ENCODE data around the gene CCNL2. TPM values are rescaled to one million over a fixed set of nuclear protein-coding genes. Genes with fewer than 3 reads are reported as not detected.

CCNL2 gene
- total and polyA plus RNA-seq, 2 of the 13 experiments (the other 11 are each of a cell fraction or from before 2014, with no cell fraction given): 105 to 340 TPM

DNA sequence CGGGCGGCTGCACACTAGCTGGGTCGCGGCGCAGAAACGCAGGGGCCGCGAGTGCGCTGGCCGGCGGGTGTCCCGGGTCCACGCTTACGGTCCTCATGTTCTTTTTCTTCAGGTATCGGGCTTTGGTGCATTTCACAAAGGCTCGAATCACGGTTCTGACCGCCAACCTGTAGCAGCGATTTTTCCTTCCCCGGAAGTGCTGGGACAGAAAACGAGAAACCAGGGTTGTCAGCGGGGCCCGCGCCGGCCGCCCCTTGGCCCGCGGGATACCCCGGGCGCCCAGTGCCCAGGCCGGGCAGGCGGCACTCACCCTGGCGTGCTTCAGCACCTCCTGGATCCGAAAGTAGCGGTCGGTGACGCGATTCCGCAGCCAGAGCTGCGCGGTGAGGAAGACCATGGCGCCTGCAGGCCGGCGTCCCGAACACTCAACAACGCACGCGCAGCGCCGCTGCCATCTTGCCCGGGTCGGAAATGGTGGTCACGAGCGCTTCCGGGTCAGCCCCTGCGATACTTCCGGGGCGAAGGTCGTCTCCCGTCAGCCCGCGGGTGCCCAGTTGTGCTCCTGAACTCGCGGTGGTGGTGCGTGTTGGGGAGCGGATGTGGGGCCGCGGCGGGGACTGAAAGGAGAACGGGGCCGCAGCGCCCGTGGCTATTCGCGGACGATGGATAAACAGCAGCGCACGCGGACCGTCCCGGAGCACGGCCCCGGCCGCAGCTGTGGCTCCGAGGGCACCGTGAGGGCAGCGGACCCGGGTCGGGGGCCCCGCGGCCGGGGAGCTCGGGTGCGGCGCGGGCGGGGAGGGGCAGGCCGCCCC lies 7.9 kb upstream of the CCNL2 start, which contains the start of gene MRPL20 (continued):
- no peak; the same call in 1 of the 2 replicates for TF ChIP-seq ZNF460 (CRISPR knock-in tag; IDR thresholded peaks at IDR 0.05; ENCODE audit: borderline replicate concordance)
- TF ChIP-seq ZNF777 (CRISPR knock-in tag; IDR thresholded peaks at IDR 0.05): no peak
- TF ChIP-seq ZNF383 (CRISPR knock-in tag; IDR thresholded peaks at IDR 0.05; ENCODE audit: borderline replicate concordance): 0 out of 2 replicates have a peak, but pooled peaks have one; percentile 68
- TF ChIP-seq ZBTB21 (CRISPR knock-in tag; IDR thresholded peaks at IDR 0.05): peak; percentile 69
- peak; percentile 28; the same call in 1 of the 2 replicates for TF ChIP-seq ZNF34 (CRISPR knock-in tag; IDR thresholded peaks at IDR 0.05; ENCODE audit: borderline replicate concordance)
- TF ChIP-seq ZMAT3 (CRISPR knock-in tag; conservative IDR thresholded peaks at IDR 0.05): peak; percentile 79
- TF ChIP-seq TOE1 (CRISPR knock-in tag; IDR thresholded peaks at IDR 0.05): peak; percentile 51; the same call in 1 of the 2 replicates
- no peak for TF ChIP-seq CBX2 (IDR thresholded peaks at IDR 0.05; ENCODE audit: low read depth, low read length)
- TF ChIP-seq CBX2 (CRISPR knock-in tag; IDR thresholded peaks at IDR 0.05; ENCODE audit: low read depth): 0 out of 2 replicates have a peak, but pooled peaks have one; percentile 65
- TF ChIP-seq ZNF547 (CRISPR knock-in tag; IDR thresholded peaks at IDR 0.05): peak; percentile 85; the same call in 1 of the 2 replicates
- TF ChIP-seq RAD51 (IDR thresholded peaks at IDR 0.05; ENCODE audit: borderline replicate concordance): no peak
- no peak for TF ChIP-seq NFIC (IDR thresholded peaks at IDR 0.05; ENCODE audit: low read length)
- no peak for TF ChIP-seq ZNF569 (CRISPR knock-in tag; IDR thresholded peaks at IDR 0.05; ENCODE audit: borderline replicate concordance)
- TF ChIP-seq SP2 (CRISPR knock-in tag; IDR thresholded peaks at IDR 0.05): peak; percentile 71
- TF ChIP-seq, protein P1, sequence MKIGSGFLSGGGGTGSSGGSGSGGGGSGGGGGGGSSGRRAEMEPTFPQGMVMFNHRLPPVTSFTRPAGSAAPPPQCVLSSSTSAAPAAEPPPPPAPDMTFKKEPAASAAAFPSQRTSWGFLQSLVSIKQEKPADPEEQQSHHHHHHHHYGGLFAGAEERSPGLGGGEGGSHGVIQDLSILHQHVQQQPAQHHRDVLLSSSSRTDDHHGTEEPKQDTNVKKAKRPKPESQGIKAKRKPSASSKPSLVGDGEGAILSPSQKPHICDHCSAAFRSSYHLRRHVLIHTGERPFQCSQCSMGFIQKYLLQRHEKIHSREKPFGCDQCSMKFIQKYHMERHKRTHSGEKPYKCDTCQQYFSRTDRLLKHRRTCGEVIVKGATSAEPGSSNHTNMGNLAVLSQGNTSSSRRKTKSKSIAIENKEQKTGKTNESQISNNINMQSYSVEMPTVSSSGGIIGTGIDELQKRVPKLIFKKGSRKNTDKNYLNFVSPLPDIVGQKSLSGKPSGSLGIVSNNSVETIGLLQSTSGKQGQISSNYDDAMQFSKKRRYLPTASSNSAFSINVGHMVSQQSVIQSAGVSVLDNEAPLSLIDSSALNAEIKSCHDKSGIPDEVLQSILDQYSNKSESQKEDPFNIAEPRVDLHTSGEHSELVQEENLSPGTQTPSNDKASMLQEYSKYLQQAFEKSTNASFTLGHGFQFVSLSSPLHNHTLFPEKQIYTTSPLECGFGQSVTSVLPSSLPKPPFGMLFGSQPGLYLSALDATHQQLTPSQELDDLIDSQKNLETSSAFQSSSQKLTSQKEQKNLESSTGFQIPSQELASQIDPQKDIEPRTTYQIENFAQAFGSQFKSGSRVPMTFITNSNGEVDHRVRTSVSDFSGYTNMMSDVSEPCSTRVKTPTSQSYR (CRISPR knock-in tag; IDR thresholded peaks at IDR 0.05; ENCODE audit: borderline replicate concordance): no peak; the same call in 1 of the 2 replicates
- no peak for TF ChIP-seq ZNF382 (CRISPR knock-in tag; IDR thresholded peaks at IDR 0.05; ENCODE audit: borderline replicate concordance)
- peak; percentile 22; the same call in 1 of the 2 replicates for TF ChIP-seq RFX3 (CRISPR knock-in tag; IDR thresholded peaks at IDR 0.05)
- TF ChIP-seq CC2D1A (CRISPR knock-in tag; IDR thresholded peaks at IDR 0.05): no peak
- TF ChIP-seq, protein P2, sequence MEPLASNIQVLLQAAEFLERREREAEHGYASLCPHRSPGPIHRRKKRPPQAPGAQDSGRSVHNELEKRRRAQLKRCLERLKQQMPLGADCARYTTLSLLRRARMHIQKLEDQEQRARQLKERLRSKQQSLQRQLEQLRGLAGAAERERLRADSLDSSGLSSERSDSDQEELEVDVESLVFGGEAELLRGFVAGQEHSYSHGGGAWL (CRISPR knock-in tag; IDR thresholded peaks at IDR 0.05): peak; percentile 89
- TF ChIP-seq HNF4A (CRISPR knock-in tag; IDR thresholded peaks at IDR 0.05): peak; percentile 90
- TF ChIP-seq ZNF446 (CRISPR knock-in tag; IDR thresholded peaks at IDR 0.05): no peak
- TF ChIP-seq, protein P3, sequence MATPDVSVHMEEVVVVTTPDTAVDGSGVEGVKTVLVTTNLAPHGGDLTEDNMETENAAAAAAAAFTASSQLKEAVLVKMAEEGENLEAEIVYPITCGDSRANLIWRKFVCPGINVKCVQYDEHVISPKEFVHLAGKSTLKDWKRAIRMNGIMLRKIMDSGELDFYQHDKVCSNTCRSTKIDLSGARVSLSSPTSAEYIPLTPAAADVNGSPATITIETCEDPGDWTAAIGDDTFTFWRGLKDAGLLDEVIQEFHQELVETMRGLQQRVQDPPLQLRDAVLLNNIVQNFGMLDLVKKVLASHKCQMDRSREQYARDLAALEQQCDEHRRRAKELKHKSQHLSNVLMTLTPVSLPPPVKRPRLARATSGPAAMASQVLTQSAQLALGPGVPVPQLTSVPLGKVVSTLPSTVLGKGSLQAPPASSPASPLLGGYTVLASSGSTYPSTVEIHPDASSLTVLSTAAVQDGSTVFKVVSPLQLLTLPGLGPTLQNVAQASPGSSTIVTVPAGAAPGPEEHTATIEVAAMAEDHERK (CRISPR knock-in tag; IDR thresholded peaks at IDR 0.05; ENCODE audit: low read depth): peak; percentile 64; the same call in 1 of the 2 replicates
- peak; percentile 98 for TF ChIP-seq POLR2G (IDR thresholded peaks at IDR 0.05; ENCODE audit: low read depth, low read length)
- TF ChIP-seq, protein P4, sequence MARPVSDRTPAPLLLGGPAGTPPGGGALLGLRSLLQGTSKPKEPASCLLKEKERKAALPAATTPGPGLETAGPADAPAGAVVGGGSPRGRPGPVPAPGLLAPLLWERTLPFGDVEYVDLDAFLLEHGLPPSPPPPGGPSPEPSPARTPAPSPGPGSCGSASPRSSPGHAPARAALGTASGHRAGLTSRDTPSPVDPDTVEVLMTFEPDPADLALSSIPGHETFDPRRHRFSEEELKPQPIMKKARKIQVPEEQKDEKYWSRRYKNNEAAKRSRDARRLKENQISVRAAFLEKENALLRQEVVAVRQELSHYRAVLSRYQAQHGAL (CRISPR knock-in tag; IDR thresholded peaks at IDR 0.05; ENCODE audit: not compliant biosample characterization): no peak
